Brain microvascular endothelial cell (primary cell): ENCODE measurements around the gene SLC18A2.

ENCODE experiments used
- DNase-seq: peaks from one replicate; pipeline ENCODE4 v3.0.0-alpha.2; 2020
- H3K27ac ChIP-seq: fragments of 250-450 bp; sonication (Bioruptor Pico); 2 replicates; pipeline ENCODE4 v1.5.1; 2020; ENCODE audit warnings: mild to moderate bottlenecking, moderate library complexity
- H3K27me3 ChIP-seq: fragments of 250-450 bp; sonication (Bioruptor Pico); replicated peaks from 2 replicates; pipeline ENCODE4 v1.5.1; 2020; ENCODE audit warnings: mild to moderate bottlenecking
- H3K36me3 ChIP-seq: fragments of 250-450 bp; sonication (Bioruptor Pico); replicated peaks from 2 replicates; pipeline ENCODE4 v1.5.1; 2020; ENCODE audit warnings: mild to moderate bottlenecking
- H3K4me3 ChIP-seq: 2 replicates; pipeline ENCODE4 v1.5.1; 2011; ENCODE audit warnings: low read depth, mild to moderate bottlenecking, control low read depth, low read length, moderate library complexity
- in situ Hi-C: cut with HindIII; loops from 2 replicates; pipeline ENCODE4 v1.10.0; 2017; ENCODE audit warnings: low sequenced_read_pairs, low pct_ligation_motif_present
- TF ChIP-seq, protein P1 (sequence below): IDR thresholded peaks from 2 replicates; pipeline ENCODE4 v1.5.1; 2011; ENCODE audit warnings: low read depth, mild to moderate bottlenecking, moderate library complexity, low read length, control low read depth, inconsistent platforms; ENCODE audit errors: missing control alignments

Gene SLC18A2

DNA sequence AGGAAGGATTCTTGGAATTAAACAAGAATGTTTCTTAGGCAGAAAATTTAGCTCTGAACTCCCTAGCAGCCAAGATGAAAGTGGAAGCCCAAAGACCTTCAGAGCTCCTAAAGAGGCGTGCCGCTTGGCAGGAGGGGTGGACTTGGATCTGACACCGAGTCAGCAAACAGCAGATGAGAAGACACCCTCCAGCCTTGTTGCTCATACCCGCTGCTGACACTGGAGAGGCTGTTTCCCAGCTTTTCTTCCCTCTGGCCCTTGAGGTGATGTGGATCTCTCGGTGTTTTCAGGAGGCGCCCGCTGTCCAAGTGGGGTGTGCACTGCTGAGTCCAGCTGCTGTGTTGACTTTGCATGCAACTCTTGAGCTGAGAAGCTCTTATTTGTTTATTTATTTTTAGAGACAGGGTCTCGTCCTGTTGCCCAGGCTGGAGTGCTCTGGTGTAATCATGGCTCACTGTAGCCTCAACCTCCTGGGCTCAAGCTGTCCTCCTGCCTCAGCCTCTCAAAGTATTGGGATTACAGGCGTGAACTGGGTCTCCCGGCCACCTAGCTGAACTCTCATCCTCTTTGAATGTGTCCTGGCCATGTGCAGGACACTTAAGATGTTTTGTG, 21.5 kb downstream of the SLC18A2 start:
- H3K36me3 ChIP-seq: no peaks in the 10 kb centered on the region
- no peak overlapping the region for H3K4me3 ChIP-seq
- TF ChIP-seq, protein P1, sequence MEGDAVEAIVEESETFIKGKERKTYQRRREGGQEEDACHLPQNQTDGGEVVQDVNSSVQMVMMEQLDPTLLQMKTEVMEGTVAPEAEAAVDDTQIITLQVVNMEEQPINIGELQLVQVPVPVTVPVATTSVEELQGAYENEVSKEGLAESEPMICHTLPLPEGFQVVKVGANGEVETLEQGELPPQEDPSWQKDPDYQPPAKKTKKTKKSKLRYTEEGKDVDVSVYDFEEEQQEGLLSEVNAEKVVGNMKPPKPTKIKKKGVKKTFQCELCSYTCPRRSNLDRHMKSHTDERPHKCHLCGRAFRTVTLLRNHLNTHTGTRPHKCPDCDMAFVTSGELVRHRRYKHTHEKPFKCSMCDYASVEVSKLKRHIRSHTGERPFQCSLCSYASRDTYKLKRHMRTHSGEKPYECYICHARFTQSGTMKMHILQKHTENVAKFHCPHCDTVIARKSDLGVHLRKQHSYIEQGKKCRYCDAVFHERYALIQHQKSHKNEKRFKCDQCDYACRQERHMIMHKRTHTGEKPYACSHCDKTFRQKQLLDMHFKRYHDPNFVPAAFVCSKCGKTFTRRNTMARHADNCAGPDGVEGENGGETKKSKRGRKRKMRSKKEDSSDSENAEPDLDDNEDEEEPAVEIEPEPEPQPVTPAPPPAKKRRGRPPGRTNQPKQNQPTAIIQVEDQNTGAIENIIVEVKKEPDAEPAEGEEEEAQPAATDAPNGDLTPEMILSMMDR: no peak
- in situ Hi-C loops: no loop called here
- H3K27ac ChIP-seq: no peak overlapping the region
- H3K27me3 ChIP-seq: peaks cover 4% of the 10 kb centered on the region
- no peak for DNase-seq

DNA sequence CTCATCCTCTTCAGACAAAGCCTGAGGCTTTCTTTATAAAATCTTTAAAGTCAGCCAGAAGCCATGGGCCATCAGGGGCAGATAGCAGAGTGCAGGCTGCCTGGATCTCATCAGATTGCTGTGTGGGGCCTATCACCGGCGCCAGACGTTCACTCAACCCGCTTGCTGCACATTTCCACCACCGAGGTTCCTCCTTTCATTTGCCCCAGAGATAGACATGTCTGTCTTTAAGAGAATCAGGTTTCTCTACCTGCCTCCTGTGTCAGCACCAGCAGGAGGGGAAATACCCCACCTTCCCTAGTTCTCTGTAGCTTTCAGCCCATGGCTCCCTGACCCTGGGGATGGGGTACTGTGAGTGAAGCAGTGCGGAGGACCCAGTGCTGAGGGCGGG, 22.0 kb downstream of the SLC18A2 start:
- TF ChIP-seq, protein P1: no peak
- in situ Hi-C loops: no loop called here
- DNase-seq: no peak
- no peak overlapping the region for H3K27ac ChIP-seq
- H3K36me3 ChIP-seq: no peaks in the 10 kb centered on the region
- H3K4me3 ChIP-seq: no peak overlapping the region
- H3K27me3 ChIP-seq: peaks cover 4% of the 10 kb centered on the region

DNA sequence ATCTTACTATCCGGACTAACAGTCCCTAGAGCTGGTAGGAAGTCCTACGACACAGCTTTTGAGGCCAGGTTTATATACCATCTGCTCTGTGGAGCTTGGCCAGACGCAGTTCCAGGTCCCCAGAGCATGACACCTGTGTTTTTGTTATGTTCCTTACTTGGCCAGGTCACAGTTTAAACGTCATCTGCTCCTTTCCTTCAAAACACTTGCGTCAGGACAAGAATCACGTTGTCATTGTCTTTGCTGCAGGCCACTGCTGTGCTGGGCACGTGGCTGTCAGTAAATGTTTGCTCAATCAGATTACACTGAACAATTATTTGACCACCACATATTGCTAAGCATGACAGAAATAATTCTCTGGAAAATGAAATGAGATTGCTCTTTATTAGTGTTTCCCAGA, 23.9 kb downstream of the SLC18A2 start:
- DNase-seq: no peak
- Histone ChIP-seq H3K4me3 (no peak overlapping the region), H3K36me3 (no peaks in the 10 kb centered on the region), H3K27me3 (peaks cover 4% of the 10 kb centered on the region), H3K27ac (no peak overlapping the region)
- in situ Hi-C loops: no loop called here
- TF ChIP-seq, protein P1: no peak

DNA sequence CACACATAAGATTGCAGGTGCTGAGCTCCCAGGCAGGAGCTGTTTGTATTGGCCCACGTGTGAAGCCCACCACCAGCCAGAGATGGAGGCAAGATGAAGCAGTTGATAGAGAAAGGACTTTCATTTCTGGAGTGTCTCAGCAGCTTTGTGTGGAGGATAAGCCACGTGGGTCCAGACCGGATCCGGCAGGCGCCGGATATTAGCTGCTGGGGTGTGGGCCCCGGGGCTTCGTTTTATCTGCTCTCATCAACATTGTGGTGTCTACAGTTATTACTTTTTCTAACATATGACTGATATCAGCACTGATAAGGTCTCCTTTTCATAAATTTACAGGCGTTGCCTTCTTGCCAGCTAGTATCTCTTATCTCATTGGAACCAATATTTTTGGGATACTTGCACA, 25.5 kb downstream of the SLC18A2 start:
- TF ChIP-seq, protein P1: no peak
- H3K27ac ChIP-seq: no peak overlapping the region
- DNase-seq: no peak
- H3K36me3 ChIP-seq: no peaks in the 10 kb centered on the region
- in situ Hi-C loops: no loop called here
- H3K27me3 ChIP-seq: no peaks in the 10 kb centered on the region
- H3K4me3 ChIP-seq: no peak overlapping the region

DNA sequence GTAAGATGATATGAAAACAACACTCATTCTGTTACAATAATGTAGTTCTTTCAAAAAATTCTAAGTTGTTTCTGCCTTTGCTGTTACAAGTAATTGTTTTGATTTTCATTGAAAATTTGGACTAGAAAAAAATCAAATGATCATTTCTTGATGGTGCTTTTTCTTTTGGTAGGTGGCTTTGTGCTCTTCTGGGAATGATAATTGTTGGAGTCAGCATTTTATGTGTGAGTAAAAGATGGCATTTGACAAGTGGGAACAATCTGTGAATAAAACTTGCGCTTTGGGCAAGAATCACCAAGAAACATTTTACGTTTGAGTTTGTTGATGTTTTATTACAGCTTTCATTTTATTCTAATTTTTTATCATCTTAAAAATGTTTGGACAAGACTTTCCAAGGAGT, 25.9 kb downstream of the SLC18A2 start:
- Histone ChIP-seq H3K4me3 (no peak overlapping the region), H3K27ac (no peak overlapping the region), H3K27me3 (no peaks in the 10 kb centered on the region), H3K36me3 (no peaks in the 10 kb centered on the region)
- in situ Hi-C loops: no loop called here
- TF ChIP-seq, protein P1: no peak
- no peak for DNase-seq

DNA sequence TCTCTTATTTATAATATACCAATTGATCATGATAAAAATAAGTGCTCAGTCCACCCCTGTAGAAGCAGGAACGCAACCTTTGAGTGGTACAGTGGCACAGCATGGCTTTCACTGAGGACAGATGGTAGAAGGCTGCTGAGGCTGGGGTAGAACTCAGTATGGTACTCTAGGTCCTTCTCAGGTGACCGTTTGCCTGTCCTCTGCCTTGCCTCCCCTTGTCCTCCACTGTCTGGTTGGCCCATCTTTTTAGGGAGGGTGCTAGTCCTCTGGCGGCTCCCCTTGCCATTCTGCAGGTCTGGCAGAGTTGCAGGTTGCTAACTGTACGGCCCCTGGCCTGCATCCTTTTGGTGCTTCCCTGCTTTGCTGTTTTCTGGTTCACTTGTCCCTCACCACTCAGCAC, 27.3 kb downstream of the SLC18A2 start:
- Histone ChIP-seq H3K27me3 (no peaks in the 10 kb centered on the region), H3K27ac (no peak overlapping the region), H3K4me3 (no peak overlapping the region), H3K36me3 (no peaks in the 10 kb centered on the region)
- no peak for DNase-seq
- TF ChIP-seq, protein P1: no peak
- in situ Hi-C loops: no loop called here
